ENCODE data around the gene TMPRSS11B. TPM values are rescaled to one million over a fixed set of nuclear protein-coding genes. Genes with fewer than 3 reads are reported as not detected.

Gene TMPRSS11B
- total RNA-seq, 1 experiment from 2014 or later: not detected

DNA sequence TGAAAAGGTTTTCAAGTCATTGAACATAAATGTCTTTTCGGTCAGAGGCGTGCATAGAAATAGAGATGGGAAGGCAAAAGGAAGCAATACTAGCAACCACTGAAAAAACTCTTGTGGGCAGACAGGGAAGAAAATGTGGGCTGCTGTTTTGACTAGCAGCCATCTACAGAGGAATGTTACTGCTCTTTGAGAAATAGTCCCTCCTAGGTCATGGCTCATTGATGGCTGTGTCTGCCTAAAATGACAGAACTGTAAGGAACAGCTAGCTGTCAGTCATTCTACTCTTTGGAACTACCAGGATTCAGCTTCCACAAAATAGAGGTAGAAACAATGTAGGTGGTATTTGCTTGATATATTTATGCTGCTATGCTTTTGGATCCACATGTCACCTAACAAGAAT is 26.9 kb upstream of the TMPRSS11B start:
- no peaks in the 10 kb centered on the region for H3K9me2 ChIP-seq (replicated peaks; ENCODE audit: low read length)
- DNase-seq: no peak
- ChIA-PET CTCF (interaction anchor here (0.6 to 1.2 kb wide), 4 partner anchors 53 to 200 kb away, joined by 3 to 36 read pairs (median 4); no protein-coding TSS in a partner anchor), POLR2A (ENCODE audit: unreplicated experiment) (interaction anchor here (0.6 to 0.8 kb wide), 2 partner anchors 12 to 47 kb away, joined by 4 to 8 read pairs; no protein-coding TSS in a partner anchor)
- ATAC-seq: peak; percentile 43
- H3K4me3 ChIP-seq (ENCODE audit: low read length): peak overlapping the region; percentile 59
- peaks cover 20% of the 10 kb centered on the region for H3K4me1 ChIP-seq (ENCODE audit: insufficient read depth, low read length)
- no peaks in the 10 kb centered on the region for H4K20me1 ChIP-seq (ENCODE audit: low read length)
- BruUV-seq (replicated peaks): no TSS peak
- H3K27ac ChIP-seq (ENCODE audit: low read length): no peak overlapping the region
- H2AFZ ChIP-seq (ENCODE audit: low read length): peak overlapping the region; percentile 66
- H3K9me3 ChIP-seq (ENCODE audit: low read length): no peaks in the 10 kb centered on the region
- no peak overlapping the region for H3K9ac ChIP-seq (ENCODE audit: low read length)
- H3K36me3 ChIP-seq (ENCODE audit: low read depth, low read length): no peaks in the 10 kb centered on the region
- no peaks in the 10 kb centered on the region for H3K79me2 ChIP-seq (ENCODE audit: low read length)
- H3K27me3 ChIP-seq (ENCODE audit: low read length): no peaks in the 10 kb centered on the region
- H3K4me2 ChIP-seq (ENCODE audit: low read length): peak overlapping the region; percentile 77
- H3F3A ChIP-seq (ENCODE audit: low read length, unreplicated experiment): no peaks in the 10 kb centered on the region
- TF ChIP-seq EZH2 (IDR thresholded peaks at IDR 0.05; ENCODE audit: low read length, unreplicated experiment) (no peak), EZH2phosphoT487 (IDR thresholded peaks at IDR 0.05; ENCODE audit: borderline replicate concordance, low read length) (no peak)
- TF ChIP-seq, protein P1, sequence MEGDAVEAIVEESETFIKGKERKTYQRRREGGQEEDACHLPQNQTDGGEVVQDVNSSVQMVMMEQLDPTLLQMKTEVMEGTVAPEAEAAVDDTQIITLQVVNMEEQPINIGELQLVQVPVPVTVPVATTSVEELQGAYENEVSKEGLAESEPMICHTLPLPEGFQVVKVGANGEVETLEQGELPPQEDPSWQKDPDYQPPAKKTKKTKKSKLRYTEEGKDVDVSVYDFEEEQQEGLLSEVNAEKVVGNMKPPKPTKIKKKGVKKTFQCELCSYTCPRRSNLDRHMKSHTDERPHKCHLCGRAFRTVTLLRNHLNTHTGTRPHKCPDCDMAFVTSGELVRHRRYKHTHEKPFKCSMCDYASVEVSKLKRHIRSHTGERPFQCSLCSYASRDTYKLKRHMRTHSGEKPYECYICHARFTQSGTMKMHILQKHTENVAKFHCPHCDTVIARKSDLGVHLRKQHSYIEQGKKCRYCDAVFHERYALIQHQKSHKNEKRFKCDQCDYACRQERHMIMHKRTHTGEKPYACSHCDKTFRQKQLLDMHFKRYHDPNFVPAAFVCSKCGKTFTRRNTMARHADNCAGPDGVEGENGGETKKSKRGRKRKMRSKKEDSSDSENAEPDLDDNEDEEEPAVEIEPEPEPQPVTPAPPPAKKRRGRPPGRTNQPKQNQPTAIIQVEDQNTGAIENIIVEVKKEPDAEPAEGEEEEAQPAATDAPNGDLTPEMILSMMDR (conservative IDR thresholded peaks at IDR 0.05; ENCODE audit: low read depth, low read length): no peak
- intact Hi-C loops (cut with micrococcal nuclease): loop anchor here (1.0 to 10.0 kb wide), 5 partner anchors 40 to 1345 kb away; no protein-coding TSS in a partner anchor

DNA sequence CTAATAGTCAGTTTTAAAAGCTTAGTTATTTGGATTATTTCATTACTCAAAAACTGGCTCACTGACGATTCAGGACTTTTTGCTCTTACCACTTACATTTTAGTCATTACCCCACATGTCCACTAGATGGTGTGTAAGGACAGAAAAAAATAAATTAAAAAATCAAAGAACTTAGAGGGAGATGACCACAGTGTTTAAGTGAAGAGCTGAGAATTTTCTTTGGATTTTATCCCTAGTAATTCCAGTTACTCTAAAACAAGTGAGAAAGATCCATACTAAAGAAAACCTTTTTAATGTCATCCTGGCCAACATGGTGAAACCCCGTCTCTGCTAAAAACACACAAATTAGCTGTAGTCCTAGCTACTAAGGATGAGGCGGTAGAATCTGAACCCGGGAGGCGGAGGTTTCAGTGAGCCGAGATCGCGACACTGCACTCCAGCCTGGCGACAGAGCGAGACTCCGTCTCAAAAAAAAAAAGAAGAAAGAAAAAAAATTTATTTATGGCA is 26.4 kb upstream of the TMPRSS11B start:
- no peak overlapping the region for H3K9ac ChIP-seq (ENCODE audit: low read length)

More for the DNA sequence above, 26.4 kb upstream of the TMPRSS11B start:
- no peaks in the 10 kb centered on the region for H3K9me3 ChIP-seq (ENCODE audit: low read length)
- intact Hi-C loops (cut with micrococcal nuclease): loop anchor here (1.0 to 10.0 kb wide), 5 partner anchors 40 to 1345 kb away; no protein-coding TSS in a partner anchor
- H3K27me3 ChIP-seq (ENCODE audit: low read length): no peaks in the 10 kb centered on the region
- TF ChIP-seq EZH2 (IDR thresholded peaks at IDR 0.05; ENCODE audit: low read length, unreplicated experiment): no peak
- no peak for TF ChIP-seq EZH2phosphoT487 (IDR thresholded peaks at IDR 0.05; ENCODE audit: borderline replicate concordance, low read length)
- TF ChIP-seq, protein P1 (conservative IDR thresholded peaks at IDR 0.05; ENCODE audit: low read depth, low read length): peak; percentile 89
- ChIA-PET CTCF (interaction anchor here (0.6 to 1.2 kb wide), 4 partner anchors 104 to 853 kb away, joined by 3 to 36 read pairs (median 4); no protein-coding TSS in a partner anchor), POLR2A (ENCODE audit: unreplicated experiment) (interaction anchor here (0.6 to 0.8 kb wide), 4 partner anchors 13 to 1160 kb away, joined by 3 to 8 read pairs (median 4); no protein-coding TSS in a partner anchor)
- ATAC-seq (peak; percentile 72), DNase-seq (peak; percentile 81)
- H3F3A ChIP-seq (ENCODE audit: low read length, unreplicated experiment): no peaks in the 10 kb centered on the region
- no peak overlapping the region for H3K27ac ChIP-seq (ENCODE audit: low read length)
- H2AFZ ChIP-seq (ENCODE audit: low read length): peak overlapping the region; percentile 66
- H3K79me2 ChIP-seq (ENCODE audit: low read length): no peaks in the 10 kb centered on the region
- no TSS peak for BruUV-seq (replicated peaks)
- H3K4me3 ChIP-seq (ENCODE audit: low read length): peak overlapping the region; percentile 59
- no peaks in the 10 kb centered on the region for H3K36me3 ChIP-seq (ENCODE audit: low read depth, low read length)
- H4K20me1 ChIP-seq (ENCODE audit: low read length): no peaks in the 10 kb centered on the region
- H3K9me2 ChIP-seq (replicated peaks; ENCODE audit: low read length): no peaks in the 10 kb centered on the region
- peaks cover 18% of the 10 kb centered on the region for H3K4me1 ChIP-seq (ENCODE audit: insufficient read depth, low read length)
- peak overlapping the region; percentile 77 for H3K4me2 ChIP-seq (ENCODE audit: low read length)

Data from PC-3 (cell line).